Mesenchymal stem cell (in vitro differentiated cells and primary cell): ENCODE data around the gene NABP1. TPM values are rescaled to one million over a fixed set of nuclear protein-coding genes. Genes with fewer than 3 reads are reported as not detected.

Source experiments
- small RNA-seq: library from polyadenylated mRNA; stranded (forward); fragments of <200 nt; extraction: miRNeasy Mini kit (QIAGEN cat#:217004); gene quantifications from one replicate; pipeline ENCODE3, GENCODE V24; 2013; ENCODE audit warnings: low read depth

The NABP1 gene

Small RNA genes within 50 kb of the gene (small RNA-seq; reads per million reads assigned to genes)
- not detected for gene RF02271
